AG10803 (cell line): ENCODE results near the gene TMEM187.

ENCODE experiments used
- DNase-seq: peaks from one replicate; pipeline ENCODE4 v3.0.0; 2010; ENCODE audit warnings: low read depth
- H3K4me3 ChIP-seq: 2 replicates; pipeline ENCODE4 v1.5.1; 2011; ENCODE audit warnings: mild to moderate bottlenecking, low read length, control low read depth
- CTCF ChIP-seq: conservative IDR thresholded peaks from 2 replicates; pipeline ENCODE4 v1.5.1; 2011; ENCODE audit warnings: mild to moderate bottlenecking, low read length, control low read depth, inconsistent platforms

Gene TMEM187

GRCh38 chrX:153972368-153973126 is at the start of gene TMEM187:
Gene TMEM187 (plus strand): TSS chrX:153972754. CDS start chrX:153982063, 9,309 bp downstream.
- no peak for TF ChIP-seq CTCF
- H3K4me3 ChIP-seq = peak within 1 kb of the TSS; percentile 89
- DNase-seq = peak; percentile 75

DNA sequence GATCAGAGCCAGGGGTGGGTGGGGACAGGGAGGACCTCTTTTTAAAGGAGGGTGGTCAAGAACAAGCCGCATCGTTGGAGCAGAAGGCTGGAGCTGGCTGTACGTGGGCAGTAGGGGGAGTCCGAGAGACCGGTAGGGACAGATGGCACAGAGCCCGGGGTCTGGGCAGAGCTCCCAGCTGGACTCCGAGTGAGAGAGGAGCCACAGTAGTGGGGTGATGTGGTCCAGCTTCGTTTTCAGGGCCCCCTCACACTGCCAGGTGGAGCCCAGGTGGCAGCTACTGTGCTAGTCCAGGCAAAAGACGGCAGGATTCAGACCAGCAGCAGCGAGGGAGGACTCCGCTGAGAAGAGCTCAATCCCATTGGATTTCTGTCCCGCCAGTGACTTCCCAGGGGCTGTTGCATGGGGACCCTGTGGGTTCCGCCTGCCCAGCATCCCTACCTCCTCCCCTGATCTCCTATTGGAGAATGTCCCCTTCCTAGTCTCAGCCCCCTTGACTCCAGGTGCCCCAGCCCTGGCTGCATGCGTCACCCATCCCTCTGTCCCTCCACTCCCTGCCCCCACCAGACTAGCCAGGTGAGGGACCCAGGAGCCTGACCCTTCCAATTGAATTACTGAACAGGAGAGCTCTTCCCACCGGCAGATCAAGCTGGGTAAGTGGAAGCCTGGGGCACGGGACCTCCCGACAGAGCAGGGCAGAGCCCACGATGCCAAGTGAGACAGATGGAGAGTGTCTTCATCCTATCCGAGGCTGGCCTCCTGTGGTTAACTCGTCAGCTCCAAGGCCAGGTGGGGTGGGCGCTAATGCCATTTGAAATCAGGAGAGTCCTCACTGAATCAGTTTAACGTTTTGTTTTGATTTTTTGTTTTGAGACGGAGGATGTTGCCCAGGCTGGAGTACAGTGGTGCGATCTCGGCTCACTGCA is 49.4 kb upstream of the TMEM187 start:
- H3K4me3 ChIP-seq = no peak overlapping the region
- DNase-seq = peak; percentile 46
- TF ChIP-seq CTCF = peak; percentile 61

- no peak; the same call in none of the 2 replicates for TF ChIP-seq CTCF
- no peak overlapping the region for H3K4me3 ChIP-seq
- peak; percentile 49 for DNase-seq
These were observed 48.2 kb upstream of the TMEM187 start for GRCh38 chrX:153924149-153924861.

DNA sequence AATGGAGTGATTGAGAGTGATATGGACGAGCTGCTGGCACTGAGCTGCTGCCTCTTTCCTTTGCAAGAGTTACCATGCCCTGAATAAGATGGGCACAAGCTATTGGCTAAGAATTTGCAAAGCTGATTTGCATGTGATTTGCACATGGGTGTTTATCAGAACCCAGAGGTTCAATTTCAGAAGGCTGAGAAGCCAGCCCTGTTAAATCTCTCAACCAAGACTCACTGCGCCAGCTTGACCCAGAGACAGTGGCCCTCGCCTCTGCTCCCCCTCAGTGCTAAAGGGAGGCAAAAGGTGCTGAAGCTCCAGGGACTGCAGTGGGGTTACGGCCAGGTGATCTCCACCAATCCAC is 47.2 kb upstream of the TMEM187 start:
- TF ChIP-seq CTCF = no peak
- H3K4me3 ChIP-seq = no peak overlapping the region
- DNase-seq = no peak

DNA sequence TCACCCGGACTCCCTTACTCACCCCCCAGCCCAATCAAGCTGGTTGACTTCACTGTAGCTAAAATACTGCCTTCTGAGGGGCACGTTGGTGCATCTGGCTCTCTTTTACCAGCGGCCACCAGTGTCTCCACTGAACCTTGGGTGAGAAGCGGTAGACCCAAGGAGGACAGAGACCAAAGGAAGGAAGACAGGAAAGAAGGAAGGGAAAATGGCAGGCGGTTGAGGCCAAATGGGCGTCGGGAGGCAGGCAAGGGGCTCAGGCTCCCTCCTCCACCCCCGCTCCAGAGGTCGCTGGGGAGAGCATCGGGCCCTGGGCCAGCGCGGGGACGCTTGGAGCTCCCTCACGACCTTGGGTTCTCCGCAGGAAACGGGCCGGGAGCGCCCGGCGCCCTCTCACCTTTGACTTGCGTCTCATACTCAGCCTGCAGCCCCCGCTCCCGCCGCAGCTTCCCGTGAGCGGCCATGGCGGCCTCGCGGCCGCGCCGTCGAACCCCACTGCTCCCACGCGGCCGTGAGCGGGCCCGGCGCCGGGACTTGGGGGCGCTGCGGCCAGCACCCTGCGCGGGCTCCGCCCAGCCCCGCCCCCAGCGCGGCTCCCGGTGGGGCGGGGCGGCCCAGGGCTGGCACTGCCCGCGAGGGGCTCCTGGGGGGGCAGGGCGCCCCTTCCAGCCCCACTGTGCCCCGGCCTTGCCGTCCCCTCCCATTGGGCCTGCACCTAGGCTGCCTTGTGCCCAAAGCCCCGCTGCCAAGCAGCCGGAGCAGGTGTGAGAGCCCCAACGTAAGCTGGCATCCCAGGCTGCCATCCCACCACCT is 46.6 kb upstream of the TMEM187 start, which contains the start of gene ARHGAP4:
Gene ARHGAP4 (minus strand): TSS at position 526 of the 813 bp plus-strand sequence. CDS start 62 bp downstream, at position 464.
- no peak for TF ChIP-seq CTCF
- peak within 1 kb of the TSS; percentile 70 for H3K4me3 ChIP-seq
- DNase-seq = no peak

DNA sequence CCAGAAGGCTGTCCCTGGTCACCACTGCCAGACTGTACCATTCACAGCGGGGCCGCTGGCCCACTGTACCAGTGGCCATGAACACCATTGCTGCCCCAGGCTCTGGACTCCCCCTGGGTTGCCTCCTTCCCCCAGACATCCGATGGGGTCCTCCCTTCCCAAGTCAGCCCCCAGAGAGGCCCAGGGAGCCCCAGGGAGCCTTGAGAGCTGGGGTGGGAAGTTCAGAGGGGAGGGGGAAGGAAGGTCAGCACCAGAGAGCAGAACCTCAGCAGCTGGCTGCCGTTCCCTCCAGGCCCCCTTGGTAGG is 46.0 kb upstream of the TMEM187 start:
- TF ChIP-seq CTCF = no peak
- H3K4me3 ChIP-seq = no peak overlapping the region; the same call in 1 of the 2 replicates

More for the DNA sequence above, 46.0 kb upstream of the TMEM187 start:
- no peak for DNase-seq
